Mammary epithelial cell (primary cell): ENCODE data around the gene ERBB2.

Source experiments
- EZH2 ChIP-seq: IDR thresholded peaks from 2 replicates; pipeline ENCODE4 v1.6.1; 2012; ENCODE audit warnings: low read length, inconsistent platforms, borderline replicate concordance
- TF ChIP-seq, protein P1 (sequence below), 2 donors: IDR thresholded peaks in 1 of 2; conservative IDR thresholded peaks in 1 of 2; 2 replicates each; pipeline ENCODE4 v1.5.1; 2011 to 2012; ENCODE audit warnings: inconsistent platforms in 2 of 2, low read length in 2 of 2, mild to moderate bottlenecking in 2 of 2, control low read depth in 1 of 2, low read depth in 1 of 2; ENCODE audit not compliant: insufficient read depth in 1 of 2; ENCODE audit errors: extremely low read depth in 1 of 2

DNA sequence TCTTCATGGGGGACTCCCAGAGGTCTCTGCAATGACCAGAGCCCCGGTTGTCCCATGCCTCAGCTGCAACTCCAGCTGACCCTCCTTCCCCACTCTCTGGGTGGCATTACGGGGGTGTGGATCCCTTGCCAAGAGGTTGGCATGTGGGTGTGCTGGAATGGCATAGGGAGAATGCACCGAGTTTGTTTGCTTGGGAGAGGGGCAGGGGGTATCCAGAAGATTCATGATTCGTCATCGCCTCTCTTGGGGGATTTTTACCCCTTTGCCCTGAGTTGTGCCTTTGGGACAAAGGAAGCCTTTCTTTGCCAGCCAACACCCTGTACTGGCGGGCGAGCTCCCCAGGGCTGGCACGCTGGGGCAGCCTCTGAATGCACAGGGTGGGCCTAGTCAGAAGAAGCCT is 6.5 kb downstream of the ERBB2 start:
- TF ChIP-seq EZH2: no peak
- TF ChIP-seq, protein P1, sequence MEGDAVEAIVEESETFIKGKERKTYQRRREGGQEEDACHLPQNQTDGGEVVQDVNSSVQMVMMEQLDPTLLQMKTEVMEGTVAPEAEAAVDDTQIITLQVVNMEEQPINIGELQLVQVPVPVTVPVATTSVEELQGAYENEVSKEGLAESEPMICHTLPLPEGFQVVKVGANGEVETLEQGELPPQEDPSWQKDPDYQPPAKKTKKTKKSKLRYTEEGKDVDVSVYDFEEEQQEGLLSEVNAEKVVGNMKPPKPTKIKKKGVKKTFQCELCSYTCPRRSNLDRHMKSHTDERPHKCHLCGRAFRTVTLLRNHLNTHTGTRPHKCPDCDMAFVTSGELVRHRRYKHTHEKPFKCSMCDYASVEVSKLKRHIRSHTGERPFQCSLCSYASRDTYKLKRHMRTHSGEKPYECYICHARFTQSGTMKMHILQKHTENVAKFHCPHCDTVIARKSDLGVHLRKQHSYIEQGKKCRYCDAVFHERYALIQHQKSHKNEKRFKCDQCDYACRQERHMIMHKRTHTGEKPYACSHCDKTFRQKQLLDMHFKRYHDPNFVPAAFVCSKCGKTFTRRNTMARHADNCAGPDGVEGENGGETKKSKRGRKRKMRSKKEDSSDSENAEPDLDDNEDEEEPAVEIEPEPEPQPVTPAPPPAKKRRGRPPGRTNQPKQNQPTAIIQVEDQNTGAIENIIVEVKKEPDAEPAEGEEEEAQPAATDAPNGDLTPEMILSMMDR (conservative IDR thresholded peaks at IDR 0.05 in 1 of 2, IDR thresholded peaks at IDR 0.05 in 1 of 2; ENCODE audit: extremely low read depth in 1 of 2, insufficient read depth in 1 of 2, low read depth in 1 of 2, low read length in 2 of 2): no peak
